ENCODE measurements around the gene CCDC39. TPM values are rescaled to one million over a fixed set of nuclear protein-coding genes. Genes with fewer than 3 reads are reported as not detected.

The CCDC39 gene
- total RNA-seq, 1 experiment from 2014 or later: 0.79 TPM

GRCh38 chr3:180601688-180602666, 77.3 kb downstream of the CCDC39 start, which contains the start of gene TTC14:
Gene TTC14, plus strand, starts transcription at chr3:180602163. Its CDS starts 99 bp downstream, at chr3:180602262.
- no peak within 1 kb of the TSS for H3K56ac ChIP-seq (ENCODE audit: insufficient read length, low read depth, low read length)

More at GRCh38 chr3:180601688-180602666, 77.3 kb downstream of the CCDC39 start, which contains the start of gene TTC14:
- Histone ChIP-seq H2BK5ac (ENCODE audit: insufficient read length, low read length) (no peak within 1 kb of the TSS), H3K27ac (ENCODE audit: insufficient read length, low read depth, low read length) (no peak within 1 kb of the TSS), H3K4me2 (ENCODE audit: insufficient read depth, insufficient read length, low read length) (peak within 1 kb of the TSS; percentile 79), H3K4me1 (ENCODE audit: insufficient read depth, low read length) (no peaks in the 10 kb centered on the region), H2BK120ac (ENCODE audit: low read depth, low read length, poor library complexity, severe bottlenecking) (no peak within 1 kb of the TSS), H3K4ac (ENCODE audit: low read depth, low read length) (no peak within 1 kb of the TSS), H2AK5ac (ENCODE audit: insufficient read length, low read length) (no peak within 1 kb of the TSS), H3T11ph (ENCODE audit: low read length) (no peak within 1 kb of the TSS), H2AFZ (ENCODE audit: low read length) (peak within 1 kb of the TSS; percentile 79), H3K79me1 (ENCODE audit: insufficient read depth, low read depth, low read length, poor library complexity, severe bottlenecking) (no peaks in the 10 kb centered on the region), H3K79me2 (ENCODE audit: insufficient read depth, low read length) (no peaks in the 10 kb centered on the region; the same call in 1 of the 2 replicates), H4K8ac (replicated peaks; ENCODE audit: insufficient read length, low read depth, low read length) (no peak within 1 kb of the TSS), H4K20me1 (ENCODE audit: control insufficient read depth, insufficient read depth, insufficient read length) (no peaks in the 10 kb centered on the region), H3K27me3 (ENCODE audit: insufficient read depth, low read length) (no peaks in the 10 kb centered on the region), H3K9me3 (ENCODE audit: control insufficient read depth, low read depth, low read length) (no peaks in the 10 kb centered on the region), H3K23ac (ENCODE audit: insufficient read length, low read depth, low read length) (no peak within 1 kb of the TSS), H4K91ac (ENCODE audit: insufficient read length, low read depth, low read length) (no peak within 1 kb of the TSS), H3K18ac (ENCODE audit: insufficient read length, low read depth, low read length) (no peak within 1 kb of the TSS), H3K9ac (ENCODE audit: extremely low read depth, insufficient read length, low read length) (peak within 1 kb of the TSS; percentile 73), H3K23me2 (ENCODE audit: insufficient read length, low read depth, low read length, poor library complexity, severe bottlenecking) (peaks cover 4% of the 10 kb centered on the region), H3K14ac (ENCODE audit: insufficient read depth, low read length) (peak within 1 kb of the TSS; percentile 63), H2BK20ac (ENCODE audit: low read depth, low read length, poor library complexity, severe bottlenecking) (no peak within 1 kb of the TSS), H2BK12ac (ENCODE audit: insufficient read length, low read depth, low read length) (no peak within 1 kb of the TSS), H2BK15ac (ENCODE audit: low read depth, low read length) (no peak within 1 kb of the TSS), H4K5ac (ENCODE audit: insufficient read length, low read depth, low read length) (peak within 1 kb of the TSS; percentile 49)
- Mint-ChIP-seq H3K27ac (peak within 1 kb of the TSS; percentile 44 to 95 (median 89)), H3K9me3 (no peaks in the 10 kb centered on the region), H3K4me1 (peaks cover 6 to 14% of the 10 kb centered on the region in 2 experiments), H3K36me3 (ENCODE audit: insufficient read depth in 1 of 3, low read depth in 3 of 3) (peaks cover 12 to 32% (median 27%) of the 10 kb centered on the region in 3 experiments; a peak in 6 of 7 replicates), H3K4me3 (peak within 1 kb of the TSS; percentile 92 to 97), H3K27me3 (ENCODE audit: low read depth) (peaks cover 34% of the 10 kb centered on the region)
- no CpG with 5 or more reads among the region's 70 CpGs for WGBS (ENCODE audit: extremely low coverage, insufficient read length, low lambda C conversion rate)
- DNase-seq: peak; percentile 96
- TF ChIP-seq CTCF (conservative IDR thresholded peaks at IDR 0.05): no peak

Measured in H9 (cell line).